ENCODE data around the gene LRP2BP.
"Not testable (repeated sequence)": the region's sequence is repeated elsewhere in the genome, so short reads cannot be mapped to it uniquely, and the experiment has no call there.

LRP2BP gene

DNA sequence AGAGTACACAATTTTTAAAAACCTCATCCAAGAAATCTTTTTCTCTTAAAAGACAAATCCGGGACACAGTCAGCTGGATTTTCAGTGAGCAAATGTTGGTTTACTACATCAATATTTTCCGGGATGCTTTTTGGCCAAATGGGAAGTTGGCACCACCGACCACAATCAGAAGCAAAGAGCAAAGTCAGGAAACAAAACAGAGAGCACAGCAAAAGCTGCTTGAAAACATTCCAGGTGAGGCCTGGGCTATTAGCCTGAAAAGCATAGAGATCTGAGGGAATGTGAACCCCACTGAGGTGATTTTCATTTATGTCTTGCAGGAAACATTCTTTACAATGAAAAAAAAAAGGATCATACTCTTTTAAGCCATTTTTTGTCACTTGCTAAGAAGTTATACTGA, 33.9 kb downstream of the LRP2BP start:
- DNase-seq (ENCODE audit: low read depth) = no peak

DNA sequence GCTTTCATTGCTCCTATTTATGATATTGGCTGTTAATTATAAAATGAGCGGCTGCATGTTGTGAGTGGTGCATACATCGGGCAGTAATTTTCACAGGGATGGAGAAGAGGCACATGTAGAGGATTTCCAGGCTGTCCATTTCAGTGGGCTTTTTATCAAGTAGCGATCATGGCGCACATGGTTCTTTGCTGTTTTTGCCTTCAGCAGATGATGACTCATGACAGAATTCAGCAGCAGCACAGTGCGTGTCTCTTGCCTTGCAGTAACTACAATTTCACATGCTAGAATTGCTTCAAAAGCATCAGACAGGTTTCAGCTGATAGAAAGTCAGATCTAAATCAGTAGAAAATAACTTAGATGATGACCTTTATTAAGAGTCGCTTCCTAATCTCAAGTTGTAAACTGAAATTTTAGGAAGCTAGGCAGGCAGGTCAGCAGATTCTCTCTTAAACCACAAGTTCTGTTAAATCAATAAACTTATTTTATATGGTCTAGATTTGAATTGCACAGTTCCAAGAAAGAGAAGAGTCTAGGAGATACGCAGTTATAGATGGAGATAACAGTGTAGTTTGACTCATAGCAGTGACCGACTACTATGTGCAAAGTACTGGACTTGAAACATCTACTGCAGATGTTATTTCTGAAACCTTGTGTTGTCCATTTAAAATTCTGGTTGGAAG, 35.8 kb downstream of the LRP2BP start:
- DNase-seq (ENCODE audit: low read depth) = no peak

DNA sequence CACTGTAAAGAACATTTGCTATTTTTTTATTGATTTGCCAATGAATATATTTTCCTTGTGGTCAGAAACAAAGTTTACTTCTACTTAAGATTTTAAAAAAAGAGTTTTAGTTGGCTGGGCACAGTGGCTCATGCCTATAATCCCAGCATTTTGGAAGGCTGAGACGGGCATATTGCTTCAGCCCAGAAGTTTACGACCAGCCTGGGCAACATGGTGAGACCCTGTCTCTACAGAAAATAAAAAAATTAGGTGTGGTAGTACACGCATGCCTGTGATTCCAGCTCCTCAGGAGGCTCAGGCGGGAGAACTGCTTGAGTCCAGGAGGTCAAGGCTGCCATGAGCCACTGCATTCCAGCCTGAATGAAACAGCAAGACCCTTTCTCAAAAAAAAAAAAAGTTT, 36.8 kb downstream of the LRP2BP start:
- DNase-seq (ENCODE audit: low read depth) = no peak

DNA sequence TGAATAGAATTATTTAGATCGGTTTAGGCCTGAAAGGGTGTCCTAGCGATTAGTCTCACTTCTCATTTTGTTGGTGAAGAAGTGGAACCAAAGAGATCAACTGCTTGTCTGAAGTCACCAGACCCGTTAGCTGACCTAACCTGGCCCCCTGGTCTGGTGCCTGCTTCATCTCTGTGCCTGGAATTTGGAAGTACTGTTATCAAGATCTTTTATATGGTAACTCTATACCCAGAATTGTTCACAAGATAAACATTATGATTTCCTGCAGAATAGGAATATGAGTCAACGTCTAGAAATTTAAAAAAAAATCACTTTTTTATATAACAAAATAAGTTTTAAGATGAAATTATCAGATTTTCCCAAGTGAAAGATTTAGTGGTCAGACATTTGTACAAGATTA, 37.2 kb downstream of the LRP2BP start:
- DNase-seq (ENCODE audit: low read depth) = no peak

DNA sequence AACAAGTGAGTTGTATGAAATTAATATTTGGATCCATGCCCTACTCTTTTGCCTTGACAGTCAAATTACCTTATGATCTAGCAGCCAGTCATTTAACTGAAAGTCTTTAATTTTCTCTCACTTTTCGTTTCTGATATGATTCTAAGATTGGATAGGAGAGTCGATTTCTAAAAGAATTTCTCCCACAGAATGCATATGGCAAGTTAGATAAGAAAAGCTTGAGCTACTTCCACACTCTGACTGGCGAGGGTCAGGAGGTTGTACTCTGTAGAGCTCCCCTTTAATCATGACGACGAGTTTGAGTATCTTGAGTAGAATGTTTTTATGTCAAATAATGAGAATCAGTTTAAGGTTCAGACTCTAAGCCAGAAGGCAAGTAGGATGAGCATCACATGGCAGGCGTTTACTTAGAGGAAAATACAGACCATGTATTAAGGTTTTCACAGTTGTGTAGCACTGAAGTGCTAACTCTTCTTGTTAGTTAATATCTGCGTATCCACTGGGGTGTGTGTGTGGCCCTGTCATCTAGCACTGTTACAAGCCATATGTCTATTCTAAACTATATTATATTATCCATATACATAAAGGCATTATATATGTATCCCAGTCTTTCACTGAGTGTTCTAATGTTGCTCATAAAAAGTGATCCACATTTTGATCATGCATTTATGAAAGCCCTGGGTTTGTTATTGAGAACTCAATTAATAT, 37.8 kb downstream of the LRP2BP start:
- DNase-seq (ENCODE audit: low read depth) = no peak

DNA sequence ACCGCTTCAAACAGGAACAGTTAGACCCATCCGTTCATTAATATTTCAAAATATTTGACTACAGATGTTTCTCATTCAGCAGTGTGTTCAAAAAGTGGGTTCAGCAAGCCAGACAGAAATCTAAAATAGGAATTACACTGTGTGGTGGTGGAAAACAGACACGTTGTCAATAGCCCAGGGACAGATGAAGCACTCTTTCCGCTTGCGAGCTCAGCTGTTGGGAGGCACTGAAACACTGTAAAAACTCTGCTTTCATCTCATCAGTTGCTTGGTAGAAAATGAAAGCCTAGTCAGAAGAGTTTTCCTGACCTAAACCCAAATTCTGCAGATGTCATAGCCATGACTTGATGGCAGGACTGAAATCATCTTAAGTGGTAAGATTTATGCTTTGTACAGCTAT, 38.5 kb downstream of the LRP2BP start:
- no peak for DNase-seq (ENCODE audit: low read depth)

DNA sequence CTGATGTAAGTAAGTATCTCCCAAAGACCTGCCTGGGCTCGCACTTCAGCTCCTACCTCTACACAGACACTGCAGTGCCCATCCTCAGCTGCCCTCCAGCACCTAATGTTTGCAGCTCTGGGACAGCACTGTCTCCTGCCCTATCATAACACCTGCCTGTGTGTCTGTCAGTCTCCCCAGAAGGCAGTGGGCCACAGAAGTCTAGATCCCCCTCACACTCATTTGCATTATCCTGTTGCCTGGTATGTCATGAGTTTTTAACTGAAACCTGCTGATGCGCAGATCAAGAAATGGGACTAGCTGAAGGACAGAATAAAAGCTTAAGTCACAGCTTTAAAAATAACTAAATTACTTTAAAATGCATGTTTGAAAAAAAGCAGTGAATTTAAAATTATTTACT, 43.0 kb downstream of the LRP2BP start:
- DNase-seq (ENCODE audit: low read depth) = no peak

DNA sequence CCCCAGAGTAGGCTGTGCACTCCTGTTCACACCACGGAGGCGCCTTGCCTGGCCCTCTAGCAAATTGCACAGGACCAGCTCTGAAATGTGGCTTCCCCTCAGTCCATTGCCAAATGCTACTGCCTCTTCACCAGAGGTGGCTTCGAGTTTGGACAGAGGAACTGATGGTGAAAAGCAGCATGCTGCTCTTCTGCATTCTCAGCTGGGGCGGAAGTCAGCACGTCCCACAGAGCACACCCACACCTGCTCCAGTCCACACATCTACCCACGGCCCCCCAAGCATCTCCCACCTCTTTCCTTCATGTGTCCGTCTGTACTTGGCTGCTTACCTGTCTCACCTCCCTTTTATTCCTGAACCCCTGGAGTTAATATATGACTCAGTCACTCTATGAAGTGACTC, 43.5 kb downstream of the LRP2BP start:
- no peak for DNase-seq (ENCODE audit: low read depth)

DNA sequence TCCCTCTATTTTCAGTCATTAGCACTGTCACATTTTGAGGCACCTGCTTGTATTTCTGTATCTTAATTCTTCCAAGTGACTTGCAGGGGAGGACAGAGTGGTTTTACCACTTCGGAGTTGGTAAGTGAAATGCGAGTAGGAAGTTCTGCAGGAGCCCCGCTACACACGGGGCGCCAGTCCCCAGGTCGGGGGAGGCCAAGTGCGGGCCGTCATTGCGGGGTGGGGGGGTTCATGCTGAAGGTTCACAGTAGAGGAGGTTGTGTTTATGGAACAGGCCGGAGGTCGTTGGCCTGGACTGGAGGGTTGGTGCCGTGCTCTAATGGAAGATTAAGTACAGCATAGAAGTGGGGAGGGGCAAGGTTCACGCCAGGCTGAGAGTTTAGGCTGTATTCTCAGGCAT, 44.0 kb downstream of the LRP2BP start:
- no peak for DNase-seq (ENCODE audit: low read depth)

DNA sequence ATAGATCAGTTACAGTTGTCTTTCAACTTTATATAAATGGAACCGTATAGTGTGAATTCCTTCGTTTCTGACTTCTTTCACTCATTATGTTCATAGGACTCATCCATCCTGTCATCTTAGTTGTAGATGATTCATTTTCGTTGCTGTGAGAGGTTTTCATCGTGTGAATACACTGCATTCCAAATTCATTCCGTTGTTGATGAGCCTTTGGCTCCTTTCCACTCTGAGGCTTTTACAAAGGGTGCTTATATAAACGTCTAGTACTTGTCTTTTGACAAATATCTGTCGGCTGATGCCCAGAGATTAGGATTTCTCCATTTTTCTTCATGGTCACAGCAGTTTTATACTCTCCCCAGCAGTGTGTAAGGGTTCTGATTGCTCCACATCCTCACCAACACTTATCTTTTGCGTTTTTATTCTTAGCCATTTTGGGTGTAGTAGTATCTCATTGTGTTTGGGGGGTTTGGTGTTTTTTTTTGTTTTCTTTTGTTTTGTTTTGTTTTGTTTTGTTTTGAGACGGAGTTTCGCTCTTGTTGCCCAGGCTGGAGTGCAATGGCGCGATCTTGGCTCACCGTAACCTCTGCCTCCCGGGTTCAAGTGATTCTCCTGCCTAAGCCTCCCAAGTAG, 48.6 kb downstream of the LRP2BP start:
- no peak for DNase-seq (ENCODE audit: low read depth)

DNA sequence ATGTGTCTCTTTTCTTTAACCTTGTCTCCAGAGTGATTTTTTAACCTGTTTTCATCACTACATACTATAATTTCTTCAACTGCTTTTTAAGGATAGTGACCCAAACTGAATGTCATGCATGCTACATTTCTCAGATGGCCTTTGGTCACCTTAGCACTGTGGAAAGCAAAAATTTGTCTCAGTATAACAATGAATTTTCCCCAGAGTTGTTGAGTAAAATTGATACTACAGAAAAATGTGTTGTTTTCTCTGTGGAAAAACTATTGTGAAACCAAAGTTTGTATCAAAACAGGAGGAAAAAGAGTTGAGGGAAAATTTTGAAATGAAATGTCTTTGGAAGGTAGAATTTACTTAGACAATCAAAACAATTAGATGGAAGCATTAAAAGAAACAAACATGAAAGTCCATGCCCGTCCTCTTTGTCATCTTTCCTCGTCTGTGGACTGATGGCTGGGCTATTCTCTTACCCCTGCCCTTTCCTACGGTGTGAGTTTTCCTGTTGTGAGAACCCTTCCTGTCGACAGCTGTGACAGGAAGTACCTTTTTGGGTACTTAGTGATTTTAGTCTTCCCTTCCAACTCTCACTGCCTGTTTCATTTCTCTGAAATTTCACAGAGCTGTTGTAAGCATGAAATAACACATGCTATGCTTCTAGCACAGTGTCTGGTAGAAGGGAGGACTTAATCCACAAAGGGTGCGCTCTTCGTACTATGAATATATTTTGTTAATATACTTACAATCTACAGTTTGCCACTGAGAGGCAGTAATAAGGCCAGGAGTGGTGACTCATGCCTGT, 50.8 kb downstream of the LRP2BP start:
- no peak for DNase-seq (ENCODE audit: low read depth)

DNA sequence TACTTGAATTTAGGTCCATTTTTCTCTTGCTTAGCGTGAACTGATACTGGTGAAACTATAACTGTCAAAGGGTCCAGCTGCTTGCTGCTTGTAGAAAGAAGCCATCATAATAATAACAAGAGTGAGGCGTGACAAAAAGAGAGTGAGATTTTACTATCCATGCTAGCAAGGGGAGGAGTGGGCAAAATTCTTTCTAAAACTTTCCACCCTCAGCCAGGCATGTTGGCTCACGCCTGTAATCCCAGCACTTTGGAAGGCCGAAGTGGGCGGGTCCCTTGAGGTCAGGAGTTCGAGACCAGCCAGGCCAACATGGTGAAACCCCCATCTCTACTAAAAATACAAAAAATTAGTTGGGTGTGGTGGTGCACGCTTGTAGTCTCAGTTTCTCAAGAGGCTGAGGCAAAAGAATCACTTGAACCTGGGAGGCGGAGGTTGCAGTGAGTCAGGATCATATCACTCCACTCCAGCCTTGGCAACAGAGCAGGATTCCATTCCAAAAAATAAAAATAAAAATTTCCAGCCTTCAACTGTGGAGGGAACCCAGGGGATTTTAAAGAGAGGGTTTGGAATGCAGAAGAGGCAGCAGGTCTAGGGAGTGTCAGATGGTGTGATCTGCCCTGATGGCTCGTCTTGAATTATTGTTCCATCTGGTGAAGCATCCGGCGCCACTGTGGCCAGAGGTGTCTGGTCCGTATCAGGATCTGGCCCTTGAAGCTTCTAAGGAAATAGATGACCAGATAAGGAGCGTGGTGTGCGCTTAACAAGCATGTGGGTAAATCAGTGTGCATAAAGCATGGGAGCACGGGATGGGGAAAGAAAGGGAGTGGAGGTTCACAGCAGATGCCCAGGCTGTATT, 51.8 kb downstream of the LRP2BP start:
- DNase-seq (ENCODE audit: low read depth) = no peak

DNA sequence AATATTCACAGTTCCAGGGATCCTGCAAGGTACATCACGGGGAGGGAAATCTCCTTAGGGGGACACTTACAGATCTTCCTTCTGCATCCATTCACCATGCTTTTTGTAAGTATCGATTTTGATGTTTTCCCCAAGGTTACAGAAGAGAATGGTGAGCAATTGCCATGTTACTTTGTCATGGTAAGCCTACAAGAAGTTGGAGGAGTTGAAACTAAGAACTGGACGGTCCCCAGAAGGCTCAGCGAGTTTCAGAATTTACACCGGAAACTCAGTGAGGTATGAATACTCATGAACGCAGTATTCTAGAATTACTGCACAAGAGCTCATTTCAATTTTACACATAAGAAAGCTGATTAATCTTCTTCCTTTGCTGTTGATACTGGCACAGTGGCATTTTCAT, 53.9 kb downstream of the LRP2BP start:
- DNase-seq (ENCODE audit: low read depth) = no peak

DNA sequence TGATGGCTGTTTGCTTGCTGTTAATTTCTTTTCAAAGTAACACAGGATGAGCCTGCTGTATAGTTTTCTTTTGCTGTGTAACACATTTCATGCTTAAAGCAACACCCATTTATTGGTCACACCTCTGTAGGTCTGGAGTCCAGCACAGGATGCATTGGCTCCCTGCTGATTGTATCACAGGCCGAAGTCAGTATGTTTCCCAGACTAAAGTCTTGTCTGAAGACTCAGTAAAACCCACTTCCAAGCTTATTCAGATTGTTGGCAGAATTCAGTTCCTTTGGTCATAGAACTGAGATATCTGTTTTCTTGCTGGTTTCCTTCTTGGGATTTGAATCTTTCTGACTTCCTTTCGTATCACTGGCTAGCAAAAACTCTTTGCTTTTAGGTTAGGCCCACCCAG, 54.3 kb downstream of the LRP2BP start:
- DNase-seq (ENCODE audit: low read depth) = no peak

DNA sequence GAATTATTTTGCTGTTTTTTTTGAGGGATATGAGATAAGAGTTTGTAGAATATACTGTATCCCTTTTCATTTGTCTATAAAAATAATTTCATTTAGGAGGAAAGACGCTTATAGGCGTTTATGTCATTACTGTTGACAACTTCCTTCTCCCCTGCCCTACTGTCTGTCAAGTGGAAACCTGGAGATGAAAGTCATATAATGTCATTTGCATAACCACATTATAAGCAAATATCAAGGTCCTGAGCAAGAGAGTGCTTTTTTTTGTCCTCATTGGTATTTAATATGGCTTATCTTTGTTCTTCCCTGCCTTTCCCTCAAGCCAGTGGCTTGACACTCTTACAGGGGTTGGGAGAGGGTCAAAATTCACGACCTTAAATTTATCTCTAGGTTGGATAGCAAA, 55.8 kb downstream of the LRP2BP start:
- DNase-seq (ENCODE audit: low read depth) = no peak

DNA sequence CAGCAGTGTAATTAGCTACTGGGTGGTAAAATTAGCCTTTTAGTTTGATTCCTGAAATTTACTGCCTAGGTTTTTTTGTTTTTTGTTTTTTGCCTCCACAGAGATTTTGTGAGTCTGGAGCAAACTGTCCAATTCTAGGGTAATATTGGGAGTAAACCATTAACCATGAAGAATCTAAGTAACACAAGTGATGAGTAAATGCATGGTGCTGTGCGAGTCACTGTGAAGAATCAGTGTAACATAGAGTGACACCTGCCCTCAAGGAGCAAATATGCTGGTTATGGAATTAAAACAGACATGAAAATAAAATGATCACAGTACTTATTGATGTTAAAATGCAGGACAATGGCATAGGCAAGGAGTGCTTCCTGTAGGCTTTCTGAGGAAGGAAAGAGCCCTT, 60.1 kb downstream of the LRP2BP start:
- DNase-seq (ENCODE audit: low read depth) = no peak

DNA sequence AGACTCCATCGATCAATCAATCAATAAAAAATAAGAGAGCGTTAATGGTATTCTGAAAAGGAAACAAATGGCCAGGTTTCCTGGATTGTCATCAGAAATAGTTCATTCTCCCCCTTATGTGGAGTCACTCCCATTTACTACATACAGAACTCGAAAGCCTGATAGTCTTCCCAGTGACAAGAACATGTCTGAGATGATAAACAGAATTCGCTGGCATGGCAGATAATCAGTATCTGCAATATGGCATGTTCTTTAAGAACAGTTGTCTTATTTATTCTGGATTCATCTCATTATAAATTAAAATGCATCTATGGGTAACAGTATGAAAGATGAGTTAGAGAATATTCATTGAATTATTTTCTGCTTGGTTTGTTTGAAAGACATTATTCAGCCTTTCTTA, 61.4 kb downstream of the LRP2BP start:
- DNase-seq (ENCODE audit: low read depth) = no peak

DNA sequence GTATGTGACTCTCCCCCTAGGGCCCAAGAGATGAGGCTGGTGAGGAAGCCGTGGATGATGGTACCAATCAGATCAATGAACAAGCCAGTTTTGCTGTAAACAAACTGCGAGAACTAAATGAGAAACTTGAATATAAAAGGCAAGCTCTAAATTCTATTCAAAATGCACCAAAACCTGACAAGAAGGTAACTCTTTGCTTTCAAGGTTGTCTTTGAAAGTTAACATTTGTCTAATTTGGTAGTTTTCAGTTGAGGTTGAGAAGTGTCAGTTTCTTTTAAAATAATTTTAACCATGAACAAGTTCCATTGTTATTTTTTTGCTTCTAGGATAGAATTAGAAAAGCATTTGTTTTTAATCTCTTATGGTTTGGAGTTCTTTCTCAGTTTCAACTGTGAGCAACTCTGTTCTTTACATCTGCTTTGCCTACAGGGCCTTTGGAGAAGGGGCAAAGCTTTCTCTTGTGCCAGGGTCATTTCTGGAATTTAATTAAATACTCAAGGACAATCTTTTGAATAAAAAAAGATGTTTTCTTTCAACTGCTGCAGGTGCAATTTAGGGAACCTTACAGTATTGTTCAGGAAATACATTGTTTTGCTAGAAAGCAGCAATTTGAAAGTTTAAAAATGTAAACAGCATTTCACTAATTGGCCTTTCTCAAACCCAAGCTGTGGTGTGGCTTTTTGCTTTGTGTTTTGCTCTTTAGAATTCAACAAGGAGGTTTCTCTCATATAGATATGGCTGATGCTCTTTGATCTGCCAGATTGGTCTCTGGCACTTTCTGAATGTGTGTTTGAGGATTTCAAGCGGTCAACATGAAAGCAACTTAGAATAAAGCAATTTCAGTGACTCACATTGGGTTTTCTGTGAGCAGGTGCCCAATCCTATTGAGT, 62.9 kb downstream of the LRP2BP start:
- no peak for DNase-seq (ENCODE audit: low read depth)

DNA sequence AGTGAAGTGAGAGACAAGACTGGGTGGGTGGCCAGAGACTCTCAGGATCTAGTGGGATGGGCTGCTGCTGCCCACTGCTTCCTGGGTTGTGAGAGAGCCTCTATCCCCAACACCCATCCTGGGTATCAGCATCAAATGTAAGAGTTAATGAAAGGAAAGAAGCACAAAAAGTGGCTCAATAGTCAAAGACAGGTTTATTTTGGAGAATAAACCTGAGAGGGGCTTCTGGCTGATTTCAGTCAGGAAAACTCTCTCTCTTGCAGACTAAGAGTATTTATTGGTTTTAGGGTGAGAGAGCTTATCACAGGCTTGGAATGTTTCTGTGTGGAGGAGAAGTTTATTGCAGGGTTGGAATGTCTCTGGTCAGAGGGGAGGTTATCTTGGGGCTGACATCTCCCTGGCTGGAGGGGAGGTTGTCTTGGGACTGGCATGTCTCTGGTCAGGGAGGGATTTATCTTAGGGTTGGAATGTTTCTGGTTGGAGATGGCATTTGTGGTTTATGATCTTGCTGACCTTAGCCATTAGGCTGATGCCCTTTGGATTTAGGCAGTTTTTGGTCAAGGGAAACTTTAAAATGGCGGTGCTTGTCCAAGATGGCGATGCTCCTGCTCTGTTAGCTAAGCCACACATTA, 65.7 kb downstream of the LRP2BP start:
- DNase-seq (ENCODE audit: low read depth) = not testable (repeated sequence)

DNA sequence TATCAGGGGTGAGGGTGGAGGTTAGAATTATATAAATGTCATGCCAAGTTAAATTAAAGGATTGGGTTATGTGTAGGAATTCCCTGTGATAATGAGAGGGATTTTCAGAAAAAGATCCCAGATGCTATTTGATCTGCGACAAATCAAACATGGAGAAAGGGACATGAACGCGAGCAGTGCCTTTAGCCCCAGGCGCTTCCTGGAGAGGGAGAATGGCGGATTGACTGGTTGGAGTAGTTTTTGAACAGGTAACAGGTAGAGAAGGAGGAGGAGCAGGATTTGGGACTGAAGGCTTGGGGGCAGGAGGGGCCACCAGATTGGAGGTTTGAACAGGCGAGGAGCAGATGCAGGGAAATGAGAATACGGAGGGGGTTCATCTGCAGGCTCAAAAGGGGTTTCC, 67.1 kb downstream of the LRP2BP start:
- DNase-seq (ENCODE audit: low read depth) = no peak
